ENCODE measurements around the gene TIE1.

DNA sequence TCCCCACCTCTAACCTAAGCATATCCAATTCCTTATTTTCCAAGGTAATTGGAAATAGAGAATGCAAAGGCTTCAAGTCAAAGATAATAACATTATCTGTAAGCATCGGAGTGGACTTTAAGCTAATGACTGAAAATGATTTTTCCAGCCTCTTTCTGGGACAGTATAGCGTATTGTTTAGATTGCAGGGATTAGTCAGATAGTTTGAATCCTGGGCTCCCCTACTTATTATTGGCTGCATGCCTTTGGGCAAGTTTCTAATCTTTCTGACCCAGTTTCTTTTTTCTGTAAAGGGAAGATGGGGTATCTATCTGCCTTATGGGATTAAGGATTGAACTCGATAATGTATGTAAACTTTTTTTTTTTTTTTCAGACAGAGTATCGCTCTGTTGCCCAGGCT, 56.5 kb downstream of the TIE1 start:
- TF ChIP-seq, protein P1, sequence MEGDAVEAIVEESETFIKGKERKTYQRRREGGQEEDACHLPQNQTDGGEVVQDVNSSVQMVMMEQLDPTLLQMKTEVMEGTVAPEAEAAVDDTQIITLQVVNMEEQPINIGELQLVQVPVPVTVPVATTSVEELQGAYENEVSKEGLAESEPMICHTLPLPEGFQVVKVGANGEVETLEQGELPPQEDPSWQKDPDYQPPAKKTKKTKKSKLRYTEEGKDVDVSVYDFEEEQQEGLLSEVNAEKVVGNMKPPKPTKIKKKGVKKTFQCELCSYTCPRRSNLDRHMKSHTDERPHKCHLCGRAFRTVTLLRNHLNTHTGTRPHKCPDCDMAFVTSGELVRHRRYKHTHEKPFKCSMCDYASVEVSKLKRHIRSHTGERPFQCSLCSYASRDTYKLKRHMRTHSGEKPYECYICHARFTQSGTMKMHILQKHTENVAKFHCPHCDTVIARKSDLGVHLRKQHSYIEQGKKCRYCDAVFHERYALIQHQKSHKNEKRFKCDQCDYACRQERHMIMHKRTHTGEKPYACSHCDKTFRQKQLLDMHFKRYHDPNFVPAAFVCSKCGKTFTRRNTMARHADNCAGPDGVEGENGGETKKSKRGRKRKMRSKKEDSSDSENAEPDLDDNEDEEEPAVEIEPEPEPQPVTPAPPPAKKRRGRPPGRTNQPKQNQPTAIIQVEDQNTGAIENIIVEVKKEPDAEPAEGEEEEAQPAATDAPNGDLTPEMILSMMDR (IDR thresholded peaks at IDR 0.05), result no peak
- TF ChIP-seq POLR2A (IDR thresholded peaks at IDR 0.05), result no peak

Measured in uterus (tissue), 2 donors.